KOPT-K1 (cell line): ENCODE results near the gene MT1X.

Experiments used
- H3K27ac ChIP-seq: fragments of 200-600 bp; sonication (generic); 2 replicates; pipeline ENCODE4 v1.5.1; 2016; ENCODE audit warnings: antibody characterized with exemption, mild to moderate bottlenecking, low read depth, low read length; ENCODE audit not compliant: poor library complexity, severe bottlenecking
- H3K36me3 ChIP-seq: fragments of 200-600 bp; sonication (generic); 2 replicates; pipeline ENCODE4 v1.5.1; 2017; ENCODE audit warnings: antibody characterized with exemption, mild to moderate bottlenecking, low read length, moderate library complexity; ENCODE audit not compliant: insufficient read depth
- H3K9me3 ChIP-seq: fragments of 200-600 bp; sonication (generic); 2 replicates; pipeline ENCODE4 v1.5.1; 2017; ENCODE audit warnings: antibody characterized with exemption, low read length, mild to moderate bottlenecking; ENCODE audit not compliant: insufficient read depth, poor library complexity, severe bottlenecking

The MT1X gene

DNA sequence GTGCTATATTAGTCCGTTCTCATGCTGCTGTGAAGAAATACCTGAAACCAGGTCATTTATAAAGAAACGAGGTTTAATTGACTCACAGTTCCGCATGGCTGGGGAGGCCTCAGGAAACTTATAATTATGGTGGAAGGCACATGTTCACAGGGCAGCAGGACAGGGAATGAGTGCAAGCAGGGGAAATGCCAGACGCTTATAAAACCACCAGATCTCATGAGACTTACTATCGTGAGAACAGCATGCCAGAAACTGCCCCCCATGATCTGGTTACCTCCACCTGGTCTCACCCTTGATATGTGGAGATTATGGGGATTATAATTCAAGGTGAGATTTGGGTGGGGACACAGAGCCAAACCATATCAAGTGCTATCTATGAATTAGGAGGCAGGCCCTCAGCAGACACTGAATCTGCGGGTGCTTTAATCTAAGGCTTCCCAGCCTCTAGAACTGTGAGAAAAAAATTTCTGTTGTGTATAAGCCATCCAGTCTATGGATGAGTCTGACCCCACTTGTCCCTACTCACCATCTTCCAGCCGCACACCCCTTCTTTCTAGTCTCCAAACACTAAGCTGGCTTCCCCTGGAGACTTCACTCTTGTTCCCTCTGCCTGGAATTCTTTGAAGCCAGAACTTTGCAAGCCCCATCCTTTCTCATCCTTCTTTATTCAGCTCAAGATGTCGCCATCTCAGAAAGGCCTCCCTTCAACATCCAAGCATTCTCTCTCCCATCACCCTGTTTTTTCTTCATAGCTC lies 46.9 kb downstream of the MT1X start:
- Histone ChIP-seq H3K9me3 (no peaks in the 10 kb centered on the region), H3K27ac (peak overlapping the region; percentile 75), H3K36me3 (no peaks in the 10 kb centered on the region)

DNA sequence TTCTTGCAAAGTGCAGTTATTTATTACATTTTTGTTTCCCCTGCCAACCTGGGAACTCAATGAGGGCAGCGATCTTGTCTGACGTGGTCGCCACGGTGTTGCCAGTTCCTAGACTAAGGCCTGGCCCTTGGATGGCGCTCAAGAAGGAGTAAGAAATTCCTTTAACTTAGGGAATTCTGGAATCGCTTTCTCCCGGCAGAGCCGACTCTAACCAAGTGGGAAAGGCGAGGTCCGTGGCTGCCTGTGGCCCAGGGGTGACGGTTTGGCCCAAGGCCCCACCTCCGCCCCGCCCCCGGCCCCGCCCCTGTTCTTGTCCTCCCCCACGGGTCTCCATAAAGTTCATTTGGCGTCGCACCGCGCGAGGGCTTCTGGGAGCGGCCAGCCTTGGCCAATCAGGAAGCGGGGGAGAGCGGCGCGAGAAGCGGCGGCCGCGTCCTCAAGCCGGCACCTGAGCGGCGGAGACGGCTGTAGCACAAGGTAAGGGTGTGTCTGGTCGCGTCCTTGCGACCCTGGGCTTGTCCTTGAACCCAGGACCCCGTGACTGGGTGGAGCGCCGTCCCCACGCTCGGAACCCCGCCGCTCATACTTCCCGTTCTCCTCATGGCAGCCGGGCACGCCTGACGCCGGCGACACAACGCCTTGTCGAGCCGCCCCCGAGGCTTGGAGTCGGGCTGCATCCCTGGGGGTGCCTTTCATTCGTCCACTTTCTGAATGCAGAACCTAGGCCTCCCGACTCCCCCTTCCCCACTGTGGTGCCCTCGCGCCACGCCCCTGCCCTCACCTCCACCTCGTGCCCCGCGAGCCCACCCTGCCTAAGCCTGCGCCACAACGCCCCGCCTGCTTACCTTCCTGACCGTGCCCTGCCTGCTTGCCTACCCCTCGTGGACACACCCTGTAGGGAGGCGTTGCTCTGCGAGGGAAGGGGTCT lies 47.7 kb downstream of the MT1X start, which contains the start of gene NUP93:
Gene NUP93, plus strand, starts transcription at position 395 of the 928 bp plus-strand sequence. CDS start 18,119 bp downstream, outside the sequence.
- Histone ChIP-seq H3K27ac (peak within 1 kb of the TSS; percentile 75), H3K36me3 (peaks cover 4% of the 10 kb centered on the region; the same call in 1 of the 2 replicates)

DNA sequence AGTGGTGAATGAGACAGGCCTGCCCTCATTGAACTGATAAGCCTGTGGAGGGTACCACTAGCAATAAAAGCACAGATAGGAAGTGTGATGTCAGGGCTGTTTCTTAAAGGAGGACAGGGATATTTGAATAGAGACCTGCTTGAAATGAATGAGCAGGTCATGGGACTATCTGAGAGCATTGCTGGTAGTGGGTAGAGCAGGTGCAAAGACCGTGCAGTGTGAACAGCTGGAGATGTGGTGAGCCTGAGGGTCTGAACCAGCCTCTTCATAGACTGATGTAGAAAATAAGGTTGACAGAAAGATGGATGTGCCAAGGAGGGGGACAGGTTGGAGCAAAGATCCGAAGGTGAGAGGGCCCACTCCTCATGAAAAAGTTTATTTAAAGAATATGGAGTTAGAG lies 50.1 kb downstream of the MT1X start:
- H3K9me3 ChIP-seq, result no peaks in the 10 kb centered on the region
- peaks cover 14% of the 10 kb centered on the region for H3K36me3 ChIP-seq
- H3K27ac ChIP-seq, result no peak overlapping the region

More for the DNA sequence above, 47.7 kb downstream of the MT1X start, which contains the start of gene NUP93:
- H3K9me3 ChIP-seq, result no peaks in the 10 kb centered on the region

DNA sequence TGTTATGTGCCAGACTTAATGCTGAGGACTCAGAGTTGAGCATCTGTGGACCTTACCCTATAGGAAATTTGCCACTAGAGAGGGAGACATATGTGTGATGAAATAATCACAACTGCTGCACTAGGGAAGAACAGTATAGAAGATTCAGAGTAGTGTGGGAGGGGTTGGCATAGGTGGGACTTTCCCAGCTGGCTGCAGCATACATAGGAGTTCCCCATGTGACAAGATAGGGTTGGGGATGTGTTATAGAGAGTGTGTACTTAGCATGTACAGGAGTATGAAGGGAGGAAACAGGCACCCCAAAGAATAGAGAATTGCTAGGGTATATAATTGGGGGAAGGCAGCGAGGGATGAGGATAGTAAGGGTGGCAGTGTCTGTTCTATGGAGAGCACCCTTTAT lies 50.6 kb downstream of the MT1X start:
- H3K27ac ChIP-seq, result no peak overlapping the region
- peaks cover 18% of the 10 kb centered on the region for H3K36me3 ChIP-seq
- no peaks in the 10 kb centered on the region for H3K9me3 ChIP-seq
